K562 (cell line): ENCODE results near the gene F12. TPM values are rescaled to one million over a fixed set of nuclear protein-coding genes. Genes with fewer than 3 reads are reported as not detected.

ENCODE experiments used
- CREB1 ChIP-seq, 2 experiments: sonication (generic) in 1 of 2; formaldehyde crosslinking in 1 of 2; IDR thresholded peaks; 2 replicates each; pipeline versions ENCODE4 v1.6.1 to v1.8.0; 2012 to 2022; ENCODE audit warnings: inconsistent platforms in 1 of 2, mild to moderate bottlenecking in 1 of 2, missing genetic modification reagents in 1 of 2, moderate library complexity in 1 of 2
- KLF1 ChIP-seq: fragments of 450-650 bp; IDR thresholded peaks from 2 replicates; pipeline ENCODE4 v1.6.1; 2016; ENCODE audit warnings: missing genetic modification characterization, missing compliant biosample characterization
- MGA ChIP-seq: fragments of 450-650 bp; IDR thresholded peaks from 2 replicates; pipeline ENCODE4 v1.6.1; 2016; ENCODE audit warnings: mild to moderate bottlenecking, moderate library complexity
- PHF8 ChIP-seq: fragments of 200-600 bp; sonication (generic); IDR thresholded peaks from 2 replicates; pipeline ENCODE4 v1.6.1; 2012; ENCODE audit warnings: mixed run types, mild to moderate bottlenecking, inconsistent platforms, low read length, moderate library complexity, borderline replicate concordance
- POLR3A ChIP-seq: IDR thresholded peaks from 2 replicates; pipeline ENCODE4 v1.6.1; 2011; ENCODE audit warnings: borderline replicate concordance, mild to moderate bottlenecking, moderate library complexity; ENCODE audit not compliant: insufficient read length, insufficient read depth; ENCODE audit errors: extremely low read depth
- ZNF511 ChIP-seq: sonication (generic); formaldehyde crosslinking; IDR thresholded peaks from 2 replicates; pipeline ENCODE4 v1.8.0; 2022; ENCODE audit warnings: mild to moderate bottlenecking, missing genetic modification reagents
- polyA plus RNA-seq, 8 experiments: library from polyadenylated mRNA; depleted of rRNA in 4 of 8; stranded (reverse) in 5 of 8; unstranded in 3 of 8; fragments of >200 nt; fragmentation: Nextera tagmentation in 2 of 8; fragmentation: Illumina TruSeq in 1 of 8; extraction: Ambion mirVana in 2 of 8; extraction: Trizol in 1 of 8; gene quantifications; 2 replicates each; pipeline versions ENCODE4 v1.2.1 to v1.2.3, GENCODE V29; 2011 to 2014; ENCODE audit warnings: inconsistent platforms in 1 of 8, missing spikeins in 1 of 8
- total RNA-seq, 7 experiments: library from RNA; depleted of rRNA in 6 of 7; stranded (reverse); fragments of >200 nt in 6 of 7; fragmentation: Illumina TruSeq in 2 of 7; extraction: Trizol in 2 of 7; gene quantifications; 2 replicates each; pipeline versions ENCODE4 v1.2.1 to v1.2.3, GENCODE V29; 2011 to 2021; ENCODE audit warnings: low replicate concordance in 1 of 7

F12 gene
- total and polyA plus RNA-seq, 9 of the 15 experiments (the other 6 are each of a cell fraction or from before 2014, with no cell fraction given) = 0.59 to 18.3 (median 3.6) TPM

GRCh38 chr5:177367323-177367848, 42.0 kb downstream of the F12 start (continued):
- TF ChIP-seq PHF8 (peak; percentile 59; the same call in 1 of the 2 replicates), KLF1 (tag) (0 out of 2 replicates have a peak, but pooled peaks have one; percentile 67), POLR3A (no peak), CREB1 (IDR thresholded peaks at IDR 0.05) (no peak), CREB1 (CRISPR knock-in tag; IDR thresholded peaks at IDR 0.05) (peak; percentile 25; the same call in 1 of the 2 replicates), MGA (peak; percentile 100), ZNF511 (peak; percentile 93)
